HUES64 (cell line): ENCODE measurements around the gene ZNF692.
A peak's percentile ranks its signal among the peaks of the same experiment; 100 is the strongest.

Experiments used
- H3K27ac ChIP-seq: 2 replicates; pipeline ENCODE4 v1.7.0; 2013; ENCODE audit warnings: low read depth, low read length, inconsistent platforms
- H3K27me3 ChIP-seq: 2 replicates; pipeline ENCODE4 v1.6.1; 2013; ENCODE audit warnings: mild to moderate bottlenecking, low read length; ENCODE audit not compliant: insufficient read depth
- H3K36me3 ChIP-seq: 2 replicates; pipeline ENCODE4 v1.6.1; 2013; ENCODE audit warnings: mild to moderate bottlenecking, low read length; ENCODE audit not compliant: insufficient read depth
- H3K4me1 ChIP-seq: 2 replicates; pipeline ENCODE4 v1.6.1; 2013; ENCODE audit warnings: mild to moderate bottlenecking, low read length, moderate library complexity; ENCODE audit not compliant: insufficient read depth
- H3K4me3 ChIP-seq: 2 replicates; pipeline ENCODE4 v1.5.1; 2013; ENCODE audit warnings: mild to moderate bottlenecking, low read length, moderate library complexity
- H3K9ac ChIP-seq: 2 replicates; pipeline ENCODE4 v1.6.1; 2013; ENCODE audit warnings: mild to moderate bottlenecking, low read depth, low read length
- H3K9me3 ChIP-seq: 2 replicates; pipeline ENCODE4 v1.6.1; 2013; ENCODE audit warnings: low read depth, low read length; ENCODE audit not compliant: insufficient read depth
- WGBS: fragments of 150-250, 120-280 bp; methylation state at CpG from one replicate; pipeline ENCODE4 v1.1.7; 2013; ENCODE audit warnings: missing lambda C conversion rate; 5-methylcytosine and 5-hydroxymethylcytosine counted together

Gene ZNF692

DNA sequence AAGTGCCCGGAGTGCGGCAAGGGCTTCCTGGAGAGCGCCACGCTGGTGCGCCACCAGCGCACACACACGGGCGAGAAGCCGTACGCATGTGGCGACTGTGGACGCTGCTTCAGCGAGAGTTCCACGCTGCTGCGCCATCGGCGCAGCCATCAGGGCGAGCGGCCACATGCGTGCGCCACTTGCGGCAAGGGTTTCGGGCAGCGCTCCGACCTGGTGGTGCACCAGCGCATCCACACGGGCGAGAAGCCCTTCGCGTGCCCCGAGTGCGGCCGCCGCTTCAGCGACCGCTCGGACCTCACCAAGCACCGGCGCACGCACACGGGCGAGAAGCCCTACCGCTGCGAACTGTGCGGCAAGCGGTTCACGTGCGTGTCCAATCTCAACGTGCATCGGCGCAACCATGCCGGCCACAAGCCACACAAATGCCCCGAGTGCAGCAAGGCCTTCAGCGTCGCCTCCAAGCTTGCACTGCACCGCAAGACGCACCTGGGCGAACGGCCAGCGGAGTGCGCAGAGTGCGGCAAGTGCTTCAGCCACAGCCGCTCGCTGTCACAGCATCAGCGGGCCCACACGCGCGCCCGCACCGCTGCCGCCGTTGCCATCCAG lies 10.8 kb downstream of the ZNF692 start:
- Histone ChIP-seq H3K36me3 (peaks cover 84% of the 10 kb centered on the region), H3K9ac (no peak overlapping the region), H3K9me3 (no peaks in the 10 kb centered on the region), H3K27ac (no peak overlapping the region), H3K4me3 (no peak overlapping the region), H3K27me3 (no peaks in the 10 kb centered on the region), H3K4me1 (no peaks in the 10 kb centered on the region)
- WGBS, result 97% methylated on average over 72 of the region's 72 CpGs

DNA sequence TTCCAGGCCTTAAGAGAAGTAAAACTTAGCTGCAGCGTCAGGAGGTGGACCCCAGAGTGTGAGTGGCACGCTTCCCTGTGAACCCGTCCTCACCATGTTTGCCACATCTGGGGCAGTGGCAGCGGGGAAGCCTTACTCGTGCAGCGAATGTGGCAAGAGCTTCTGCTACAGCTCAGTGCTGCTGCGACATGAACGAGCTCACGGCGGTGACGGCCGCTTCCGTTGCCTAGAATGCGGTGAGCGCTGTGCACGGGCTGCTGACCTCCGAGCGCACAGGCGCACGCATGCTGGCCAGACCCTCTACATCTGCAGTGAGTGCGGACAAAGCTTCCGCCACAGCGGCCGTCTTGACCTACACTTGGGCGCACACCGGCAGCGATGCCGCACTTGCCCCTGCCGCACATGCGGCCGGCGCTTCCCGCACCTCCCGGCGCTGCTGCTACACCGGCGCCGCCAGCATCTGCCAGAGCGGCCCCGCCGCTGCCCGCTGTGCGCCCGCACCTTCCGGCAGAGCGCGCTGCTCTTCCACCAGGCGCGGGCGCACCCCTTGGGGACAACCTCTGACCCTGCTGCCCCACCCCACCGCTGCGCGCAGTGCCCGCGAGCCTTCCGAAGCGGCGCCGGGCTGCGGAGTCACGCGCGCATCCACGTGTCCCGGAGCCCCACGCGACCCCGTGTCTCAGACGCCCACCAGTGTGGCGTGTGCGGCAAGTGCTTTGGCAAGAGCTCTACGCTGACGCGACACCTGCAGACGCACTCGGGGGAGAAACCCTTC lies 11.5 kb downstream of the ZNF692 start:
- Histone ChIP-seq H3K4me3 (no peak overlapping the region), H3K9me3 (no peaks in the 10 kb centered on the region), H3K27ac (no peak overlapping the region), H3K4me1 (no peaks in the 10 kb centered on the region), H3K27me3 (no peaks in the 10 kb centered on the region), H3K9ac (no peak overlapping the region), H3K36me3 (peaks cover 77% of the 10 kb centered on the region)
- WGBS, result 97% methylated on average over 76 of the region's 76 CpGs

DNA sequence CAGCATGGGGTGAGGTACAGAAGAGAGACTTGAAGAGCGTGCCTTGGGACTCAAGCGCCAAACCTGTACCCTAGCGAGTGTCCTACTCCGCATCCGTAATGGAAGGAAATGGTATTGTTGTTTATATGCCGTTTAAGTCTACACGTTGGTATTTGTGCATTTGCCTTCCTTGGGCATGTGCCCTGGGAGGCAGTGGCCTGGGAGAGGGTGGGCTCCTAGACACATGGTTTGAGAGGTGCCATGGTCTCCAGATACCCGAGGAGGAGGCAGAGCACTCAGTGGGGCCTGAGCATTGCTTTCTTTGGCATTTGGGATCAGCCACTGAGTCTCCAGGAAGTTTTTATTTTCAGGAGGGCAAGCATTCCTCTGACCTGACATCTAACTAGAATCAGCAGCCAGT lies 14.4 kb downstream of the ZNF692 start:
- H3K9me3 ChIP-seq, result no peaks in the 10 kb centered on the region
- H3K27me3 ChIP-seq, result no peaks in the 10 kb centered on the region
- peaks cover 52% of the 10 kb centered on the region for H3K36me3 ChIP-seq
- 96% methylated on average over 8 of the region's 8 CpGs for WGBS
- H3K27ac ChIP-seq, result no peak overlapping the region
- no peak overlapping the region for H3K9ac ChIP-seq
- H3K4me3 ChIP-seq, result no peak overlapping the region
- no peaks in the 10 kb centered on the region for H3K4me1 ChIP-seq

DNA sequence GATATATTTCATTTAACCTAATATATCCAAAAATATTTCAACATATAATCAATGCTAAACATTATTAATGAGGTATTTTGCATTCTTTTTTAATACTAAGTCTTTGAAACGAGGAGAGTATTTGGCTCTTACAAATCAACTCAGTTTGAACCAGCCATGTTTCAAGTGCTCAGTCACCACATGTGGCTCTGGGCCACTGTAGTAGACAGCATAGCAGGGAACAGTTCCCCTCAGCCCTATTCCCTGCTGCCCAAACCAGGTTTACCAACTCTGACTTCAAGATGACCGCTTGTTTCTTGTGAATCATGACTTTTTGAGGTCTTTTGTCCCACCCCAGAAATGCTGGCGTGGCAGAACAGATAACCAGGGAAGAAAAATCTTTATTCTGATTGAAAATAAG lies 15.2 kb downstream of the ZNF692 start:
- 93% methylated on average over 3 of the region's 3 CpGs for WGBS
- Histone ChIP-seq H3K4me3 (no peak overlapping the region), H3K4me1 (no peaks in the 10 kb centered on the region), H3K9ac (no peak overlapping the region), H3K27ac (no peak overlapping the region), H3K36me3 (peaks cover 44% of the 10 kb centered on the region), H3K27me3 (no peaks in the 10 kb centered on the region), H3K9me3 (no peaks in the 10 kb centered on the region)

DNA sequence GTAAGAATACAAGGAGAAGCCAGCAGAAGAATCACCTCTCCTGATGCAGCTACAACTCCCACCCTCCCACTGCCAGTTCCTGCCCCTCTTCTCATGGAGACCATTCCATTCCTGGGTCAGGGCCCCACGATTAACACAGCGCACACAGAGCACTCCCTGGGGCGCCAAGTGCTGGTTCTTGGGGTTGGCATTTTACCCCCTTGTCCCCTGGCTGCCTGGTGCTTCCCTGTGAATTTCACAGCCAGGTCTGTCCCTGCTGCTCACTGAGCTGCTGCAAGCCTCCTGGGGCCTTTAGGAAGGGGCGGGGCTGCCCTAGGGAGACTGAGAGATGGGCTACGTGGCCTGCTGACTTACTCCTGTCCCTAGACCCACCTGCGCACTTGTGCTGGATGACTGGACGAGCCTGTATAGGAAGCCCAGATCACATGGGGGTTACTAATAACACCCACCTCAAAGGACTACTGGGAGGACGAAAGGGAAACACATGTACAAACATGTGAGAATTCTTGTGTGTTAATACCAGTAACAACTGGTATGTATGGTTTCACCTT lies 16.0 kb downstream of the ZNF692 start:
- WGBS, result 93% methylated on average over 8 of the region's 8 CpGs
- Histone ChIP-seq H3K27ac (no peak overlapping the region), H3K9ac (no peak overlapping the region)

DNA sequence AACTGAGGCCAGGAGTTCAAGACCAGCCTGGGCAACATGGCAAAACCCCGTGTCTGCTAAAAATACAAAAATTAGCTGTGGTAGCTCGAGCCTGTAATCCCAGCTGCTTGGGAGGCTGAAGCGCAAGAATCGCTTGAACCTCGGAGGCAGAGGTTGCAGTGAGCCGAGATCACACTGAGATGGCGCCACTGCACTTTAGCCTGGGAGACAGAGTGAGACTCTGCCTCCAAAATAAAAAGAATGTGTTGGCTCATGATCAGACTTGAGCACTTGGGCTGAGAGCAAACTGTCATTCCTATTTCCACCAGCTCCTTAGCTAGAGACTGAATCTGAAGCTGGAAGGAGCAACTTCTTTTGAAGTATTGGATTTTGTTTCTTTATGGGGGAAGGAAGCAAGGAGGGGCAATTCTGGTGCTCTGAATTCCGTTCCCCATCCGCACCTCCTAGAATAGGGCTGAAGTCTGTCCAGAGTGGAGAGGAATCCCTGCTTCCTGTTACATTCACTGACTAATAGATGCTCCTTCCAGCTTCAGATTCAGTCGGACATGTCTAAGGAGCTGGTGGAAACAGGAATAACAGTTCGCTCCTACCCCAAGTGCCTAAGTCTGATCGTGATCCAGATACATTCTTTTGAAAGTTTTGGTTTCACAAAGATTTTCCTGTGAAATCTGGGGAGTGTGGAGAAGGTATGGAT lies 17.0 kb downstream of the ZNF692 start:
- 0 out of 2 replicates have a peak, but pooled peaks cover 1% of the 10 kb centered on the region for H3K27me3 ChIP-seq
- H3K36me3 ChIP-seq, result peaks cover 27% of the 10 kb centered on the region
- H3K9ac ChIP-seq, result no peak overlapping the region
- H3K4me3 ChIP-seq, result no peak overlapping the region
- H3K4me1 ChIP-seq, result peaks cover 6% of the 10 kb centered on the region; the same call in 1 of the 2 replicates
- WGBS, result 71% methylated on average over 12 of the region's 12 CpGs
- no peak overlapping the region for H3K27ac ChIP-seq
- no peaks in the 10 kb centered on the region for H3K9me3 ChIP-seq

More for the DNA sequence above, 16.0 kb downstream of the ZNF692 start:
- Histone ChIP-seq H3K9me3 (no peaks in the 10 kb centered on the region), H3K36me3 (peaks cover 35% of the 10 kb centered on the region), H3K27me3 (no peaks in the 10 kb centered on the region), H3K4me1 (no peaks in the 10 kb centered on the region), H3K4me3 (no peak overlapping the region)

DNA sequence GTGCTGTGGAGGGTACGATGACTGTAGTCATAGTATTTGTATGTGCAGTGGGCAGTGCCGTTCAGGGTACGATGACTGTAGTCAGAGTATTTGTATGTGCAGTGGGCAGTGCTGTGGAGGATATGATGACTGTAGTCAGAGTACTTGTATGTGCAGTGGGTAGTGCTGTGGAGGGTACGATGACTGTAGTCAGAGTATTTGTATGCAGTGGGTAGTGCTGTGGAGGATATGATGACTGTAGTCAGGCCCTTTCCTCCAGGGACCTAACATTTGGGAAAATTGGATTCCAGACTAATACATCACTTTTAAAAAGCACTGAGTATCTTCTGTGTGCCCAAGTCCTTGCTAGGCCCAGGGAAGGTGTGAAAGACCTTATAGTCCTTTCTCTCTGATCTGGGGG lies 17.9 kb downstream of the ZNF692 start:
- WGBS, result 96% methylated on average over 4 of the region's 4 CpGs
- Histone ChIP-seq H3K4me1 (peaks cover 6% of the 10 kb centered on the region; the same call in 1 of the 2 replicates), H3K27ac (no peak overlapping the region), H3K36me3 (peaks cover 18% of the 10 kb centered on the region), H3K27me3 (0 out of 2 replicates have a peak, but pooled peaks cover 3% of the 10 kb centered on the region), H3K4me3 (no peak overlapping the region), H3K9ac (no peak overlapping the region), H3K9me3 (no peaks in the 10 kb centered on the region)

DNA sequence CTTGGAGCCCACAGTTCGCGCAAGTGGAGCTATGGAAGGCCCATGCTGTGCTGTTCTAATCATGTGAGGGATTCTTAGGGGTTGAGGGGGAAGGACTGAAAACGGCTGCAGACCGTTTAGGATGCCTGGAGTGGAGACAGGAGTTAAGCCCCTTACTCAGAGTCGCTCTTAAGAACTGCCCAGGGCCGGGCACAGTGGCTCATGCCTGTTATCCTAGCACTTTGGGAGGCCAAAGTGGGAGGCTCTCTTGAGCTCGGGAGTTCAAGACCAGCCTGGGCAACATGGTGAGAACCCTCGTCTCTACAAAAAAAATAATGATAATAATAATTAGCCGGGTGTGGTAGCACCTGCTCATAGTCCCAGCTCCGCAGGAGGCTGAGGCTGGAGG lies 19.7 kb downstream of the ZNF692 start:
- peaks cover 6% of the 10 kb centered on the region; the same call in 1 of the 2 replicates for H3K4me1 ChIP-seq
- peak overlapping the region; percentile 79; the same call in 1 of the 2 replicates for H3K27ac ChIP-seq
- no peaks in the 10 kb centered on the region; the same call in 1 of the 2 replicates for H3K36me3 ChIP-seq
- H3K27me3 ChIP-seq, result peaks cover 9% of the 10 kb centered on the region; the same call in 1 of the 2 replicates
- H3K9ac ChIP-seq, result peak overlapping the region; percentile 84; the same call in 1 of the 2 replicates
- no peaks in the 10 kb centered on the region for H3K9me3 ChIP-seq
- H3K4me3 ChIP-seq, result peak overlapping the region; percentile 84
- 21% methylated on average over 9 of the region's 10 CpGs for WGBS

DNA sequence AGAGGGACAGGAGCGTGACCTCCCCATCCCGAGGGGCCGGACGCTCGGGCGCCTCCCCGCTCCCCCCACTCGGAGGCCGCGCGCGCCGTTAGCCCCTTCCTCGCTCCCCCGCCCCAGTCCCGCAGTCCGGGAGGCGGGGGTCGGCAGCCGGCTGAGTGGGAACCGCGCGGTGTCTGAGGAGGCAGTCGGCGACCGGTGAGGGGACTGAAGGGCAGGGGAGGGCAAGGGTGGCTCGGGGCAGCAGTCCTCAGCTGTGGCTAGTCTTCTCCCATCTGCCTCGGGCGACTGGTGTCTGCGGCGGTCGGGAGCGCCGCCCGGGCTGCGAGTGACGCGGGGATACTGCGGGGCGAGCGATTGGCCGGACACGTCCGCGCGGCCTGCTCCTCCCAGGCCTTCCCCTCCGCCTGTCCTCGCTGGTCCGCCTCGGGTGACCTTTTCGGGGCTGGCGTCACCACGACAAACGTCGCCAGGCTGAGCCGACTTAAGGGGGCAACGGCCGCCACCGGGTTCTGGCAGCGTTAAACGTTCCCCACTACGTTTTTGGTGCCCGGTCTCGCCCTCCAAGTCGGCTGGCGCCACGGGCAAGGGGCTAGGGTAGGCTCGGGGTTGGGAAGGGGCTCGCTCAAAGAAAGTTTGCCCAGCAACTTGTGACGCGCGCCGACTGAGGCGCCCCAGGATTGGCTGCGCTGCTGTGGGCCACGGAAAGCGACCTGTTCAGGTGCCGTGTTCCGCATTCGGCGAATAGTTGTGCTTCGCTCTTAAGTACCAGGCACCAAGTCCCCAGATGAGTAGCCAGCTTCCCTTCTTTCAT lies 20.3 kb downstream of the ZNF692 start:
- H3K36me3 ChIP-seq, result no peaks in the 10 kb centered on the region
- WGBS, result under 1% methylated on average over 82 of the region's 82 CpGs
- H3K4me1 ChIP-seq, result peaks cover 6% of the 10 kb centered on the region; the same call in 1 of the 2 replicates
- peak overlapping the region; percentile 79 for H3K27ac ChIP-seq
- H3K9me3 ChIP-seq, result no peaks in the 10 kb centered on the region
- peak overlapping the region; percentile 84 for H3K4me3 ChIP-seq
- peak overlapping the region; percentile 84 for H3K9ac ChIP-seq
- peaks cover 14% of the 10 kb centered on the region; the same call in 1 of the 2 replicates for H3K27me3 ChIP-seq

DNA sequence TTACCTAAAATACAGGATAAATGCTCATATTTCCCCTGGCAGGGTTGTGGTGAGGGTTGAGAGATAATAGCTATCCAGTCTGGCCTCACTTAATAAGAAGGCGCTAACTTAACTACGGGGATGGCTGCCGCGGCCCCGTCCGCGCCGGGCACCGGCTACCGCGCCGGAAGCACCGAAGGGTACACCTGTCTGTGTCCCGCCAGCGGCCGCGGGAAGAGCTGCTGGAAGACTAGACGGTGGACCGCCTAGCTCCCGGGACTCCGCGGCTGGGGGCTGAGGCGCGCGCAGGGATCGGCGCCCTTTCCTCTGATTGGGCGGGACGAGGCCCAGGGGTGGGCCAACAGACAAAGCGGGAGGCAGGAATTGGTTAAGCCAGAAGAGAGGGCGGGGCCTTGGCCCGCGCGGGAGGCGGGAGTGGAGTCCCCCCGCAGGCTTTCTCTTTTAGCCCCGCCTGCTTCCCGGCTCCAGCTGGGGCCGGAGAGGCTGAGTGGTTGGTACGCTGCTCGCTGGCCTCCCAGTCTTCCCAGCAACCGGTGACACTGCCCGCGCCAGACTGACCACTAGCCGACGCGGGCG lies 21.0 kb downstream of the ZNF692 start, which contains the start of gene ZNF672:
ZNF672 (plus strand) TSS at position 444 of the 576 bp plus-strand sequence. CDS start 9,051 bp downstream, outside the sequence.
- Histone ChIP-seq H3K27ac (peak within 1 kb of the TSS; percentile 79), H3K27me3 (peaks cover 14% of the 10 kb centered on the region; the same call in 1 of the 2 replicates), H3K9me3 (no peaks in the 10 kb centered on the region), H3K36me3 (no peaks in the 10 kb centered on the region), H3K9ac (peak within 1 kb of the TSS; percentile 84), H3K4me3 (peak within 1 kb of the TSS; percentile 84), H3K4me1 (peaks cover 6% of the 10 kb centered on the region; the same call in 1 of the 2 replicates)
- whole genome bisulfite sequencing, result under 1% methylated on average over 48 of the region's 48 CpGs
